ENCODE measurements around the gene KCTD3. TPM values are rescaled to one million over a fixed set of nuclear protein-coding genes. Genes with fewer than 3 reads are reported as not detected.

The KCTD3 gene
- total and polyA plus RNA-seq, 2 donors (not counting 1 experiment from before 2014, with no cell fraction given): 2.3 to 3.0 TPM

- no peak overlapping the region for H3K27ac ChIP-seq (ENCODE audit: low read length in 2 of 2)
- ChIA-PET CTCF (no interaction called here), POLR2A (no interaction called here)
- no peak overlapping the region for H3K4me2 ChIP-seq (replicated peaks; ENCODE audit: low read depth, low read length, poor library complexity, severe bottlenecking)
- H2AFZ ChIP-seq (ENCODE audit: insufficient read depth, low read depth, low read length, poor library complexity, severe bottlenecking): no peak overlapping the region
- ATAC-seq (ENCODE audit: low read depth) (no peak), DNase-seq (no peak)
- intact Hi-C loops (cut with micrococcal nuclease): no loop called here
- H3K79me2 ChIP-seq (ENCODE audit: control insufficient read depth, insufficient read depth, low read length): no peaks in the 10 kb centered on the region
- H3K9me3 ChIP-seq (ENCODE audit: control extremely low read depth in 1 of 3, control insufficient read depth in 2 of 3, insufficient read depth in 1 of 3, low read length in 2 of 3): peaks cover 0 to 2% (median 0%) of the 10 kb centered on the region in 3 donors
- Mint-ChIP-seq H3K27me3 (no peaks in the 10 kb centered on the region), H3K27ac (no peak overlapping the region), H3K4me3 (no peak overlapping the region), H3K4me1 (no peaks in the 10 kb centered on the region), H3K9me3 (ENCODE audit: insufficient read depth) (no peaks in the 10 kb centered on the region)
- H3K4me1 ChIP-seq (ENCODE audit: control insufficient read depth in 2 of 2, insufficient read depth in 2 of 2, low read length in 2 of 2): no peaks in the 10 kb centered on the region
- 91% methylated on average over 1 of the region's 1 CpG for WGBS (ENCODE audit: insufficient coverage)
- TF ChIP-seq CTCF (IDR thresholded peaks at IDR 0.05) (no peak), EZH2 (IDR thresholded peaks at IDR 0.05; ENCODE audit: borderline replicate concordance, insufficient read depth, low read depth, low read length, poor library complexity, severe bottlenecking) (no peak)
- no peaks in the 10 kb centered on the region for H3K27me3 ChIP-seq (replicated peaks in 1 of 4; ENCODE audit: control extremely low read depth in 1 of 4, control insufficient read depth in 3 of 4, insufficient read depth in 4 of 4, low read length in 3 of 4)
- H3K4me3 ChIP-seq (ENCODE audit: control extremely low read depth in 1 of 5, extremely low read depth in 1 of 5, insufficient read depth in 1 of 5, low read depth in 2 of 5, low read length in 4 of 5): no peak overlapping the region
- no peaks in the 10 kb centered on the region for H3K36me3 ChIP-seq (replicated peaks in 1 of 2; ENCODE audit: control extremely low read depth in 1 of 2, control insufficient read depth in 1 of 2, extremely low read depth in 1 of 2, insufficient read depth in 2 of 2, low read length in 1 of 2)
- H3K9ac ChIP-seq (ENCODE audit: low read length): no peak overlapping the region
- no peaks in the 10 kb centered on the region for H4K20me1 ChIP-seq (ENCODE audit: control insufficient read depth, insufficient read depth, low read length, poor library complexity, severe bottlenecking)
These were observed 85.3 kb downstream of the KCTD3 start for GRCh38 chr1:215652371-215652770.

GRCh38 chr1:215657047-215657446 lies 89.9 kb downstream of the KCTD3 start:
- no peaks in the 10 kb centered on the region for H3K9me3 Mint-ChIP-seq (ENCODE audit: insufficient read depth)
- Histone ChIP-seq H4K20me1 (ENCODE audit: control insufficient read depth, insufficient read depth, low read length, poor library complexity, severe bottlenecking) (no peaks in the 10 kb centered on the region), H3K9me3 (ENCODE audit: control extremely low read depth in 1 of 3, control insufficient read depth in 2 of 3, insufficient read depth in 1 of 3, low read length in 2 of 3) (no peaks in the 10 kb centered on the region), H3K79me2 (ENCODE audit: control insufficient read depth, insufficient read depth, low read length) (no peaks in the 10 kb centered on the region), H3K4me3 (ENCODE audit: control extremely low read depth in 1 of 5, extremely low read depth in 1 of 5, insufficient read depth in 1 of 5, low read depth in 2 of 5, low read length in 4 of 5) (no peak overlapping the region), H3K36me3 (replicated peaks in 1 of 2; ENCODE audit: control extremely low read depth in 1 of 2, control insufficient read depth in 1 of 2, extremely low read depth in 1 of 2, insufficient read depth in 2 of 2, low read length in 1 of 2) (no peaks in the 10 kb centered on the region), H3K4me2 (replicated peaks; ENCODE audit: low read depth, low read length, poor library complexity, severe bottlenecking) (no peak overlapping the region), H3K4me1 (ENCODE audit: control insufficient read depth in 2 of 2, insufficient read depth in 2 of 2, low read length in 2 of 2) (no peaks in the 10 kb centered on the region), H2AFZ (ENCODE audit: insufficient read depth, low read depth, low read length, poor library complexity, severe bottlenecking) (no peak overlapping the region), H3K27me3 (replicated peaks in 1 of 4; ENCODE audit: control extremely low read depth in 1 of 4, control insufficient read depth in 3 of 4, insufficient read depth in 4 of 4, low read length in 3 of 4) (no peaks in the 10 kb centered on the region), H3K9ac (ENCODE audit: low read length) (no peak overlapping the region), H3K27ac (ENCODE audit: low read length in 2 of 2) (no peak overlapping the region)
- no peak for ATAC-seq (ENCODE audit: low read depth)
- H3K4me1 Mint-ChIP-seq: no peaks in the 10 kb centered on the region
- intact Hi-C loops (cut with micrococcal nuclease): no loop called here
- CTCF ChIA-PET: no interaction called here
- no peak overlapping the region for H3K27ac Mint-ChIP-seq
- POLR2A ChIA-PET: no interaction called here
- DNase-seq: no peak
- no peaks in the 10 kb centered on the region for H3K27me3 Mint-ChIP-seq
- 100% methylated on average over 2 of the region's 4 CpGs for WGBS (ENCODE audit: insufficient coverage)
- no peak for TF ChIP-seq CTCF (IDR thresholded peaks at IDR 0.05)
- TF ChIP-seq EZH2 (IDR thresholded peaks at IDR 0.05; ENCODE audit: borderline replicate concordance, insufficient read depth, low read depth, low read length, poor library complexity, severe bottlenecking): no peak
- no peak overlapping the region for H3K4me3 Mint-ChIP-seq
